Measurements from ENCODE around the gene OR10G2. TPM values are rescaled to one million over a fixed set of nuclear protein-coding genes. Genes with fewer than 3 reads are reported as not detected.

The OR10G2 gene
- total RNA-seq, 1 experiment from 2014 or later: not detected

- TF ChIP-seq E2F5 (CRISPR knock-in tag; IDR thresholded peaks at IDR 0.05) (no peak), KAT7 (CRISPR knock-in tag; IDR thresholded peaks at IDR 0.05; ENCODE audit: borderline replicate concordance) (no peak), IRF1 (CRISPR knock-in tag; IDR thresholded peaks at IDR 0.05) (no peak), JUN (CRISPR knock-in tag; IDR thresholded peaks at IDR 0.05) (no peak), ESRRA (CRISPR knock-in tag; IDR thresholded peaks at IDR 0.05; ENCODE audit: borderline replicate concordance) (no peak), ZNF425 (CRISPR knock-in tag; conservative IDR thresholded peaks at IDR 0.05) (no peak), USF2 (CRISPR knock-in tag; IDR thresholded peaks at IDR 0.05) (no peak), ZMAT4 (CRISPR knock-in tag; IDR thresholded peaks at IDR 0.05) (no peak), RORB (CRISPR knock-in tag; IDR thresholded peaks at IDR 0.05) (no peak), CREM (CRISPR knock-in tag; IDR thresholded peaks at IDR 0.05) (no peak), JAZF1 (CRISPR knock-in tag; IDR thresholded peaks at IDR 0.05) (no peak)
Measured at GRCh38 chr14:21671371-21671770, 36.6 kb upstream of the OR10G2 start (continued).

- Mint-ChIP-seq H3K9me3 (peaks cover 1% of the 10 kb centered on the region; the same call in 1 of the 2 replicates), H3K27me3 (ENCODE audit: low read depth) (peaks cover 6% of the 10 kb centered on the region), H3K4me3 (no peak overlapping the region), H3K36me3 (no peaks in the 10 kb centered on the region), H3K27ac (no peak overlapping the region), H3K4me1 (peaks cover 4% of the 10 kb centered on the region; the same call in 1 of the 2 replicates)
- ATAC-seq (no peak), DNase-seq (ENCODE audit: low spot score) (no peak)
- ChIA-PET POLR2A (no interaction called here), CTCF (interaction anchor here (0.5 kb wide), 1 partner anchor 185 kb away, joined by 4 read pairs; no protein-coding TSS in a partner anchor)
- TF ChIP-seq ZNF138 (CRISPR knock-in tag; conservative IDR thresholded peaks at IDR 0.05) (no peak), RORB (CRISPR knock-in tag; IDR thresholded peaks at IDR 0.05) (no peak), MLX (CRISPR knock-in tag; IDR thresholded peaks at IDR 0.05) (no peak), NR3C1 (CRISPR knock-in tag; conservative IDR thresholded peaks at IDR 0.05; ENCODE audit: low read depth) (no peak), ZBTB21 (CRISPR knock-in tag; IDR thresholded peaks at IDR 0.05; ENCODE audit: borderline replicate concordance) (no peak), CREB1 (CRISPR knock-in tag; IDR thresholded peaks at IDR 0.05) (no peak), TCF7 (CRISPR knock-in tag; IDR thresholded peaks at IDR 0.05; ENCODE audit: low read depth) (no peak), ERG (CRISPR knock-in tag; IDR thresholded peaks at IDR 0.05) (no peak), FOXP4 (CRISPR knock-in tag; IDR thresholded peaks at IDR 0.05) (no peak), JAZF1 (CRISPR knock-in tag; IDR thresholded peaks at IDR 0.05) (no peak), MAX (CRISPR knock-in tag; IDR thresholded peaks at IDR 0.05) (no peak), CREM (CRISPR knock-in tag; IDR thresholded peaks at IDR 0.05) (no peak), MXD4 (CRISPR knock-in tag; IDR thresholded peaks at IDR 0.05; ENCODE audit: borderline replicate concordance) (no peak), AR (CRISPR knock-in tag; IDR thresholded peaks at IDR 0.05) (no peak), FOXP1 (CRISPR knock-in tag; IDR thresholded peaks at IDR 0.05; ENCODE audit: borderline replicate concordance) (no peak), NFYB (CRISPR knock-in tag; conservative IDR thresholded peaks at IDR 0.05; ENCODE audit: low read depth) (no peak), MYBL2 (CRISPR knock-in tag; IDR thresholded peaks at IDR 0.05) (no peak)
Measured at GRCh38 chr14:21669284-21669683, 34.5 kb upstream of the OR10G2 start.

Measured in WTC11 (cell line).